Neural progenitor cell (in vitro differentiated cells): Measurements from ENCODE around the gene LTBP1.

Experiments used
- CTCF ChIP-seq: fragments of 200-600 bp; sonication (generic); IDR thresholded peaks from 2 replicates; pipeline ENCODE4 v1.5.1; 2017; ENCODE audit warnings: antibody characterized with exemption, mild to moderate bottlenecking
- EZH2 ChIP-seq: fragments of 200-600 bp; sonication (generic); IDR thresholded peaks from 2 replicates; pipeline ENCODE4 v1.6.1; 2017; ENCODE audit warnings: antibody characterized with exemption, mild to moderate bottlenecking, moderate library complexity

- no peak for TF ChIP-seq EZH2
- no peak for TF ChIP-seq CTCF
Measured at GRCh38 chr2:33115196-33115595, 168.4 kb downstream of the LTBP1 start.
